ENCODE measurements around the gene DSC2.

GRCh38 chr18:31146809-31147208 is 44.6 kb upstream of the DSC2 start:
- TF ChIP-seq POLR2AphosphoS5 (IDR thresholded peaks at IDR 0.05) (no peak), CTCF (IDR thresholded peaks at IDR 0.05) (no peak), POLR2A (IDR thresholded peaks at IDR 0.05) (no peak)
